HepG2 (cell line): Measurements from ENCODE around the gene ASL. TPM values are rescaled to one million over a fixed set of nuclear protein-coding genes. Genes with fewer than 3 reads are reported as not detected.
"Not testable (repeated sequence)": the region's sequence is repeated elsewhere in the genome, so short reads cannot be mapped to it uniquely, and the experiment has no call there.

Experiments used
- CREM ChIP-seq, 2 experiments: sonication (generic) in 1 of 2; formaldehyde crosslinking in 1 of 2; IDR thresholded peaks; 2 replicates each; pipeline versions ENCODE4 v1.4.0 to v1.6.1; 2016 to 2020; ENCODE audit warnings: antibody characterized with exemption in 1 of 2, mild to moderate bottlenecking in 1 of 2, missing genetic modification reagents in 1 of 2
- ETV5 ChIP-seq: IDR thresholded peaks from 2 replicates; pipeline ENCODE4 v1.6.1; 2018; ENCODE audit warnings: missing biosample characterization, missing genetic modification reagents, inconsistent platforms, borderline replicate concordance
- FOXA1 ChIP-seq, 2 experiments: fragments of 450-650 bp in 1 of 2; sonication (generic) in 1 of 2; formaldehyde crosslinking in 1 of 2; IDR thresholded peaks; 2 replicates each; pipeline versions ENCODE4 v1.4.0 to v1.6.1; 2016 to 2020; ENCODE audit warnings: missing genetic modification reagents in 1 of 2
- FOXP1 ChIP-seq, 2 experiments: fragments of 450-650 bp in 1 of 2; IDR thresholded peaks; 2 replicates each; pipeline ENCODE4 v1.6.1; 2017 to 2018; ENCODE audit warnings: antibody characterized with exemption in 1 of 2
- HOXA3 ChIP-seq: sonication (generic); formaldehyde crosslinking; IDR thresholded peaks from 2 replicates; pipeline ENCODE4 v1.5.0; 2020; ENCODE audit warnings: missing genetic modification reagents
- MED1 ChIP-seq: sonication (generic); formaldehyde crosslinking; IDR thresholded peaks from 2 replicates; pipeline ENCODE4 v1.4.0; 2020; ENCODE audit warnings: missing genetic modification reagents
- MIXL1 ChIP-seq: IDR thresholded peaks from 2 replicates; pipeline ENCODE4 v1.6.1; 2016
- NR2F6 ChIP-seq, 2 experiments: IDR thresholded peaks; 2 replicates each; pipeline ENCODE4 v1.6.1; 2016; ENCODE audit warnings: antibody characterized with exemption in 1 of 2, mild to moderate bottlenecking in 1 of 2
- PITX1 ChIP-seq: sonication (generic); formaldehyde crosslinking; IDR thresholded peaks from 2 replicates; pipeline ENCODE4 v1.5.1; 2020; ENCODE audit warnings: mild to moderate bottlenecking, missing genetic modification reagents
- TBX2 ChIP-seq: sonication (generic); formaldehyde crosslinking; IDR thresholded peaks from 2 replicates; pipeline ENCODE4 v1.5.0; 2020; ENCODE audit warnings: missing genetic modification reagents, mild to moderate bottlenecking, borderline replicate concordance
- polyA plus RNA-seq, 8 experiments: library from polyadenylated mRNA; depleted of rRNA in 3 of 8; stranded (reverse) in 7 of 8; unstranded in 1 of 8; fragments of >200 nt; fragmentation: Illumina TruSeq in 4 of 8; extraction: Trizol in 4 of 8; gene quantifications; 2 replicates each; pipeline versions ENCODE4 v1.2.1 to v1.2.3, GENCODE V29; 2011 to 2016; ENCODE audit warnings: low read depth in 4 of 8, missing spikeins in 1 of 8, mixed read lengths in 1 of 8; ENCODE audit not compliant: insufficient read depth in 1 of 8
- total RNA-seq, 5 experiments: library from RNA; depleted of rRNA; stranded (reverse); fragments of >200 nt; fragmentation: Illumina TruSeq; extraction: Trizol; gene quantifications; 2 replicates each; pipeline ENCODE4 v1.2.3, GENCODE V29; 2016; ENCODE audit warnings: low read depth in 1 of 5
- TF ChIP-seq, protein P1 (sequence below): sonication (generic); formaldehyde crosslinking; IDR thresholded peaks from 2 replicates; pipeline ENCODE4 v1.4.0; 2020; ENCODE audit warnings: missing genetic modification reagents
- TF ChIP-seq, protein P2 (sequence below): sonication (generic); formaldehyde crosslinking; IDR thresholded peaks from 2 replicates; pipeline ENCODE4 v1.4.0; 2020; ENCODE audit warnings: mild to moderate bottlenecking, missing genetic modification reagents, borderline replicate concordance
- TF ChIP-seq, protein P3 (sequence below): sonication (generic); formaldehyde crosslinking; conservative IDR thresholded peaks from 2 replicates; pipeline ENCODE4 v1.4.0; 2020; ENCODE audit warnings: mild to moderate bottlenecking, missing genetic modification reagents, moderate library complexity

ASL gene
- total and polyA plus RNA-seq, 2 of the 13 experiments (the other 11 are each of a cell fraction or from before 2014, with no cell fraction given) = 71.4 to 96.5 TPM

DNA sequence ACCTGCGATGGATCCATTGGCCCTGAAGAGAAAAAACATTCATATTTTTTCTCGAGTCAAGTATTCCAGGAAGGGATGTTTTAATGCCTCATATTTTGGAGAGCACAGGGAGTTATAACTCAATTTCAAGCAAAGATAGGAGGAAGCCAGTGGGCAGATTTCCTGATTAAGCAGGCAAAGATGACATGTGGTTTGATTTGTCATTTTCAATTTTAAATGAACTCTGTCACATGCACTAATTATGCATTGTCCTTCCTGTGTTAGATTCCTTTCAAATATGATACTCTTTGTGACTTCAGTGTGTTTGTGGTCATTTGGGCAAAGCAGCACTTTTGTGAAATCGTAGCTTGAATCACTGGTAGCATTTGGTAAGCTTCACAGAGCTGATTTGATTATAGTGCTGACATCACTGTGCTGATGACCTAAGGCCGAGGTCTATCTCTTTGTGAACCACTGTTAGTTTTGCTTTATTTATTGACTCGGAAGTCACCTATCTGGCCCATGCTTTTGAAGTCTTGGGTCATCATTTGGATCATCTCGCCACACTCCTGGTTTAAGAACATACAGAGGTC lies 50.2 kb downstream of the ASL start (continued):
- peak; percentile 92; the same call in 1 of the 2 replicates for TF ChIP-seq ETV5 (CRISPR knock-in tag)
- TF ChIP-seq HOXA3 (CRISPR knock-in tag) = peak; percentile 36; the same call in 1 of the 2 replicates
- peak; percentile 17; the same call in 1 of the 2 replicates for TF ChIP-seq PITX1 (CRISPR knock-in tag)
- peak; percentile 13; the same call in 1 of the 2 replicates for TF ChIP-seq TBX2 (CRISPR knock-in tag)
- not testable (repeated sequence) for TF ChIP-seq FOXP1 (IDR thresholded peaks at IDR 0.05); CREM (CRISPR knock-in tag; IDR thresholded peaks at IDR 0.05); FOXA1 (IDR thresholded peaks at IDR 0.05)
- TF ChIP-seq FOXP1 (CRISPR knock-in tag; IDR thresholded peaks at IDR 0.05) = peak; percentile 46; the same call in 1 of the 2 replicates
- TF ChIP-seq NR2F6 (IDR thresholded peaks at IDR 0.05) = peak; percentile 68
- peak; percentile 63 for TF ChIP-seq NR2F6 (CRISPR knock-in tag; IDR thresholded peaks at IDR 0.05)
- peak; percentile 56; the same call in 1 of the 2 replicates for TF ChIP-seq MIXL1 (CRISPR knock-in tag)
- TF ChIP-seq, protein P1, sequence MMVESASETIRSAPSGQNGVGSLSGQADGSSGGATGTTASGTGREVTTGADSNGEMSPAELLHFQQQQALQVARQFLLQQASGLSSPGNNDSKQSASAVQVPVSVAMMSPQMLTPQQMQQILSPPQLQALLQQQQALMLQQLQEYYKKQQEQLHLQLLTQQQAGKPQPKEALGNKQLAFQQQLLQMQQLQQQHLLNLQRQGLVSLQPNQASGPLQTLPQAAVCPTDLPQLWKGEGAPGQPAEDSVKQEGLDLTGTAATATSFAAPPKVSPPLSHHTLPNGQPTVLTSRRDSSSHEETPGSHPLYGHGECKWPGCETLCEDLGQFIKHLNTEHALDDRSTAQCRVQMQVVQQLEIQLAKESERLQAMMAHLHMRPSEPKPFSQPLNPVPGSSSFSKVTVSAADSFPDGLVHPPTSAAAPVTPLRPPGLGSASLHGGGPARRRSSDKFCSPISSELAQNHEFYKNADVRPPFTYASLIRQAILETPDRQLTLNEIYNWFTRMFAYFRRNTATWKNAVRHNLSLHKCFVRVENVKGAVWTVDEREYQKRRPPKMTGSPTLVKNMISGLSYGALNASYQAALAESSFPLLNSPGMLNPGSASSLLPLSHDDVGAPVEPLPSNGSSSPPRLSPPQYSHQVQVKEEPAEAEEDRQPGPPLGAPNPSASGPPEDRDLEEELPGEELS (CRISPR knock-in tag) = peak; percentile 71
- TF ChIP-seq, protein P2, sequence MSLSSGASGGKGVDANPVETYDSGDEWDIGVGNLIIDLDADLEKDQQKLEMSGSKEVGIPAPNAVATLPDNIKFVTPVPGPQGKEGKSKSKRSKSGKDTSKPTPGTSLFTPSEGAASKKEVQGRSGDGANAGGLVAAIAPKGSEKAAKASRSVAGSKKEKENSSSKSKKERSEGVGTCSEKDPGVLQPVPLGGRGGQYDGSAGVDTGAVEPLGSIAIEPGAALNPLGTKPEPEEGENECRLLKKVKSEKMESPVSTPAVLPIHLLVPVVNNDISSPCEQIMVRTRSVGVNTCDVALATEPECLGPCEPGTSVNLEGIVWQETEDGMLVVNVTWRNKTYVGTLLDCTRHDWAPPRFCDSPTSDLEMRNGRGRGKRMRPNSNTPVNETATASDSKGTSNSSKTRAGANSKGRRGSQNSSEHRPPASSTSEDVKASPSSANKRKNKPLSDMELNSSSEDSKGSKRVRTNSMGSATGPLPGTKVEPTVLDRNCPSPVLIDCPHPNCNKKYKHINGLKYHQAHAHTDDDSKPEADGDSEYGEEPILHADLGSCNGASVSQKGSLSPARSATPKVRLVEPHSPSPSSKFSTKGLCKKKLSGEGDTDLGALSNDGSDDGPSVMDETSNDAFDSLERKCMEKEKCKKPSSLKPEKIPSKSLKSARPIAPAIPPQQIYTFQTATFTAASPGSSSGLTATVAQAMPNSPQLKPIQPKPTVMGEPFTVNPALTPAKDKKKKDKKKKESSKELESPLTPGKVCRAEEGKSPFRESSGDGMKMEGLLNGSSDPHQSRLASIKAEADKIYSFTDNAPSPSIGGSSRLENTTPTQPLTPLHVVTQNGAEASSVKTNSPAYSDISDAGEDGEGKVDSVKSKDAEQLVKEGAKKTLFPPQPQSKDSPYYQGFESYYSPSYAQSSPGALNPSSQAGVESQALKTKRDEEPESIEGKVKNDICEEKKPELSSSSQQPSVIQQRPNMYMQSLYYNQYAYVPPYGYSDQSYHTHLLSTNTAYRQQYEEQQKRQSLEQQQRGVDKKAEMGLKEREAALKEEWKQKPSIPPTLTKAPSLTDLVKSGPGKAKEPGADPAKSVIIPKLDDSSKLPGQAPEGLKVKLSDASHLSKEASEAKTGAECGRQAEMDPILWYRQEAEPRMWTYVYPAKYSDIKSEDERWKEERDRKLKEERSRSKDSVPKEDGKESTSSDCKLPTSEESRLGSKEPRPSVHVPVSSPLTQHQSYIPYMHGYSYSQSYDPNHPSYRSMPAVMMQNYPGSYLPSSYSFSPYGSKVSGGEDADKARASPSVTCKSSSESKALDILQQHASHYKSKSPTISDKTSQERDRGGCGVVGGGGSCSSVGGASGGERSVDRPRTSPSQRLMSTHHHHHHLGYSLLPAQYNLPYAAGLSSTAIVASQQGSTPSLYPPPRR (CRISPR knock-in tag) = peak; percentile 59
- peak; percentile 45; the same call in 1 of the 2 replicates for TF ChIP-seq CREM (IDR thresholded peaks at IDR 0.05)
- TF ChIP-seq MED1 = peak; percentile 55
- peak; percentile 57; the same call in 1 of the 2 replicates for TF ChIP-seq FOXA1 (CRISPR knock-in tag; IDR thresholded peaks at IDR 0.05)
- TF ChIP-seq, protein P3, sequence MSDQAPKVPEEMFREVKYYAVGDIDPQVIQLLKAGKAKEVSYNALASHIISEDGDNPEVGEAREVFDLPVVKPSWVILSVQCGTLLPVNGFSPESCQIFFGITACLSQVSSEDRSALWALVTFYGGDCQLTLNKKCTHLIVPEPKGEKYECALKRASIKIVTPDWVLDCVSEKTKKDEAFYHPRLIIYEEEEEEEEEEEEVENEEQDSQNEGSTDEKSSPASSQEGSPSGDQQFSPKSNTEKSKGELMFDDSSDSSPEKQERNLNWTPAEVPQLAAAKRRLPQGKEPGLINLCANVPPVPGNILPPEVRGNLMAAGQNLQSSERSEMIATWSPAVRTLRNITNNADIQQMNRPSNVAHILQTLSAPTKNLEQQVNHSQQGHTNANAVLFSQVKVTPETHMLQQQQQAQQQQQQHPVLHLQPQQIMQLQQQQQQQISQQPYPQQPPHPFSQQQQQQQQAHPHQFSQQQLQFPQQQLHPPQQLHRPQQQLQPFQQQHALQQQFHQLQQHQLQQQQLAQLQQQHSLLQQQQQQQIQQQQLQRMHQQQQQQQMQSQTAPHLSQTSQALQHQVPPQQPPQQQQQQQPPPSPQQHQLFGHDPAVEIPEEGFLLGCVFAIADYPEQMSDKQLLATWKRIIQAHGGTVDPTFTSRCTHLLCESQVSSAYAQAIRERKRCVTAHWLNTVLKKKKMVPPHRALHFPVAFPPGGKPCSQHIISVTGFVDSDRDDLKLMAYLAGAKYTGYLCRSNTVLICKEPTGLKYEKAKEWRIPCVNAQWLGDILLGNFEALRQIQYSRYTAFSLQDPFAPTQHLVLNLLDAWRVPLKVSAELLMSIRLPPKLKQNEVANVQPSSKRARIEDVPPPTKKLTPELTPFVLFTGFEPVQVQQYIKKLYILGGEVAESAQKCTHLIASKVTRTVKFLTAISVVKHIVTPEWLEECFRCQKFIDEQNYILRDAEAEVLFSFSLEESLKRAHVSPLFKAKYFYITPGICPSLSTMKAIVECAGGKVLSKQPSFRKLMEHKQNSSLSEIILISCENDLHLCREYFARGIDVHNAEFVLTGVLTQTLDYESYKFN (CRISPR knock-in tag) = peak; percentile 70
- TF ChIP-seq, all 625 proteins: peak for 61; not testable (repeated sequence) for 564
